C4-2B (cell line): ENCODE measurements around the gene TOP3B.
"Not testable (repeated sequence)": the region's sequence is repeated elsewhere in the genome, so short reads cannot be mapped to it uniquely, and the experiment has no call there.

Experiments used
- H3K27ac ChIP-seq: fragments of 450-650 bp; 2 replicates; pipeline ENCODE4 v1.5.1; 2017
- CTCF ChIP-seq: fragments of 450-650 bp; conservative IDR thresholded peaks from 2 replicates; pipeline ENCODE4 v1.5.1; 2017; ENCODE audit warnings: mild to moderate bottlenecking
- ZFX ChIP-seq: fragments of 450-650 bp; IDR thresholded peaks from 2 replicates; pipeline ENCODE4 v1.6.1; 2017

TOP3B gene

DNA sequence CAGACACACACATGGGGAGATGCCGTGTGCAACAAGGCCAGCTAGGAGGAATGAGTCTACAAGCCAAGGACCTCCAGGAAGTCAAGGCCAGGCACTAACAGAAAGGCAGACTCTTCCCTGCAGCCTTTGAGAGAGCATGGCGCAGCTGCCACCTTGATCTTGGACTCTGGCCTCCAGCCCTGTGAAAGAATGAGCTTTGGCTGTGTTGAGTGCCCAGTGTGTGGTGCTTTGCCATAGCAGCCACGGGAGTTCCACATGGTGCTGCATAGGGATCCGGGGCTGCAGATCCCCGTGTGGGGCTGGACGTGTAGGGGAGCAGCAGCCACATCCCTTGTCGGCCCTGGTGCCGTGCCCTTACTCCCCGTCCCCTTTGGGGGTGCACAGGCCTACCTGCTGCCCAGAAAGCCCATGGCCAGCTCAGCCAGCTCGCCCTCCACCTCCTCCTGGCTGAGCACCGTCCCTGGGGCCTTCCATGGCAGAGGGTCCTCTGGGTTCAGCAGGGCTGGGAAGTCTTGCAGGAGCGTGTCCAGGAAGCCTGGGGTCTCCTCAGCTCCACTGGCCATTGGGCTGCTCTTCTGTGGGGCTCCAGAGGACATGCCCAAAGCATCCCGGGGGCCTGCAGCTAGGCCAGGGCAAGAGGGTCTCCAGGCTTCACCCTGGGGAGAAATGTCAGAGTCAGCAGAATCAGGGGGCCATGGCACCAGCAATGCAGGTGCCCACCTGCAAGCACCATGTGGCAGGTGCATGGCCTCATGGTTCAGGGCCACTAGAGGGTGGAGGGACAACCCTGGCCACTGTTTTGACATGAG is 36.9 kb downstream of the TOP3B start:
- no peak overlapping the region for H3K27ac ChIP-seq

DNA sequence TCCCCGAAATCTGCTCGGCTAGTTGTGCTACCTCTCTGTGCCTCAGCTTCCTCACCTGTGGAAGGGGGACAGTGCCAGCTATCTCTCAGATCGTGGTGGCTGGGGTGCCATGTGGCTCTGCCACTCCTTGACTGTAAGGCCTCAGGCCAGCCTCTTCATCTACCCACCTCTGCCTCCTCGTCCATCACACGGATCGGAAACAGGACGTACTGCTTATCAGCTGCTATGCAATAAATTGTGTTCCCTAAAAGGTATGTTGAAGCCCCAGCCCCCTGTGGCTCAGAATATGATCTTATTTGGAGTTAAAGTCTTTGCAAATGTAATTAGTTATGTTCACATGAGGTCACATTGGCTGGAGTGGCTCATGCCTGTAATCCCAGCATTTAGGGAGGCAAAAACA is 37.7 kb downstream of the TOP3B start:
- no peak overlapping the region for H3K27ac ChIP-seq

More for the DNA sequence above, 36.9 kb downstream of the TOP3B start:
- no peak for TF ChIP-seq CTCF
- TF ChIP-seq ZFX, result no peak

GRCh38 chr22:21943571-21944448 is 38.8 kb downstream of the TOP3B start:
- no peak overlapping the region for H3K27ac ChIP-seq
- TF ChIP-seq ZFX, result no peak
- TF ChIP-seq CTCF, result no peak

More for the DNA sequence above, 37.7 kb downstream of the TOP3B start:
- TF ChIP-seq CTCF (no peak), ZFX (no peak)

DNA sequence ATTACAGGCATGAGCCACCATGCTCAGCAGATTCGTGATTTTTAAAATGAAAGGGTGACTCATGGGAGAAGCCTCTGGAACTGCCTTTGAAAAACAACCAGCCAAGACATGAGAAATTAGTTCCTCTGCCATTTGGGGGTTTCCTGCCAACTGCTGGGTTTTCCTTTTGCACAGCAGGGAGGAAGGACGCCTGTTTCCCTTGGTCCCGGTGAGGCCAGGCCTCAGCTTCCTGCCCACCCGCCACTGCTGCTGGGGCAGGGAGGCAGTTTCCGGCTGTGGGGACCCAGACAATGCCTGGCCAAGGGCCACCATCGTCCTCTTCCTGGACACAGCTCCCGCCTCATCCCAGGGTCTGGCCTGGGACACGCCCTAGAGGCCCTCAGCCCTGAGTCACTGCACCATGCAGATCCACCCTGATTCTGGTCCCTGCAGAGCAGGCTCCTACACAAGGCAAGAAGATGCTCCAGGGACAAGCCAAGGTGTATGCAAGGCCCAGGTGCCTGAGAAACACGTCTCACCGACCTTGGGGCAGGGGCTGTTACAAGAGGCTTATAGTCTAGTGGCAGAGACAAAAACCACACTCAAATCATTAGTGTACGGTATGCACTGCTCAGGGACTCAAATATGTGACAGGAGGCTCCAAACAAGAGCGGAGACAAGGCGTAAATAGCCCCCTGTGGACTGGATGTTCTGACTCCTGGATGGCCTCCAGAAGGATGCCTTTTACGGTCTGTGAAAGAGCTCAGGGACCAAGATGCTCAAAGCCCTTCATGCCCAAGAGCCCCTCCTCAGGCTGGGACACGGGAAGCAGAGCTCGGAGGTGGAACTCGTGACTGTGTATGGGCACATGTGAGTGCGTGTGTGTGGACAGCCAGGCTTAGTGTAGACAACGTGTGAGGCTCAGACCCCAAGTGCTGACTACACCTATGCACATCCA is 39.9 kb downstream of the TOP3B start:
- TF ChIP-seq CTCF, result no peak
- TF ChIP-seq ZFX, result no peak

GRCh38 chr22:21941921-21942320 is 40.7 kb downstream of the TOP3B start:
- no peak overlapping the region for H3K27ac ChIP-seq
- TF ChIP-seq ZFX (no peak), CTCF (no peak)

More for the DNA sequence above, 39.9 kb downstream of the TOP3B start:
- no peak overlapping the region for H3K27ac ChIP-seq

- no peak for TF ChIP-seq CTCF
- no peak for TF ChIP-seq ZFX
- no peak overlapping the region for H3K27ac ChIP-seq
Observed at GRCh38 chr22:21940521-21940920, 42.1 kb downstream of the TOP3B start.

GRCh38 chr22:21939935-21940334 is 42.7 kb downstream of the TOP3B start:
- not testable (repeated sequence) for H3K27ac ChIP-seq
